ENCODE results near the gene LDLRAD4. TPM values are rescaled to one million over a fixed set of nuclear protein-coding genes. Genes with fewer than 3 reads are reported as not detected.

Gene LDLRAD4
- total RNA-seq, 4 donors from 2014 or later: 23.9 to 38.3 (median 27.0) TPM

DNA sequence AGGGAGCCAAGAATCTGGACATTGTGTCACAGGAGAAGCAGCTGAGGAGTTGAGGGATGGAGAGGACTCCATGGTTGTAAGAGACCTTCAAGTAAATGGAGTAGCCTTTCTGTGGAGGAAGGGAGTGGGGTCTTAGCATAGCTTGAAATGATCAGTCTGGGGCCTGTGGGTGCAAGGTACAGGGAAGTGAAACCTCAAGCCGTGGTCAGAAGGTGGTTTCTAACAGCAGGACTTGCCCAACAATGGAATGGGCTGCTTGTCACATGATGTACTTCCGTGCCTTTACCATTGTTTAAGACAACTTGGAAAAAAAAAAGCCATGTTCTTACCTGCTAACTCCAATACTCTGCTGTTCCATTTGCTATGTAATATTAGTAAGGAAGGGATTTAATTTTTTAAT lies 140.7 kb downstream of the LDLRAD4 start:
- DNase-seq (ENCODE audit: low spot score): no peak
- TF ChIP-seq, protein P1, sequence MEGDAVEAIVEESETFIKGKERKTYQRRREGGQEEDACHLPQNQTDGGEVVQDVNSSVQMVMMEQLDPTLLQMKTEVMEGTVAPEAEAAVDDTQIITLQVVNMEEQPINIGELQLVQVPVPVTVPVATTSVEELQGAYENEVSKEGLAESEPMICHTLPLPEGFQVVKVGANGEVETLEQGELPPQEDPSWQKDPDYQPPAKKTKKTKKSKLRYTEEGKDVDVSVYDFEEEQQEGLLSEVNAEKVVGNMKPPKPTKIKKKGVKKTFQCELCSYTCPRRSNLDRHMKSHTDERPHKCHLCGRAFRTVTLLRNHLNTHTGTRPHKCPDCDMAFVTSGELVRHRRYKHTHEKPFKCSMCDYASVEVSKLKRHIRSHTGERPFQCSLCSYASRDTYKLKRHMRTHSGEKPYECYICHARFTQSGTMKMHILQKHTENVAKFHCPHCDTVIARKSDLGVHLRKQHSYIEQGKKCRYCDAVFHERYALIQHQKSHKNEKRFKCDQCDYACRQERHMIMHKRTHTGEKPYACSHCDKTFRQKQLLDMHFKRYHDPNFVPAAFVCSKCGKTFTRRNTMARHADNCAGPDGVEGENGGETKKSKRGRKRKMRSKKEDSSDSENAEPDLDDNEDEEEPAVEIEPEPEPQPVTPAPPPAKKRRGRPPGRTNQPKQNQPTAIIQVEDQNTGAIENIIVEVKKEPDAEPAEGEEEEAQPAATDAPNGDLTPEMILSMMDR (IDR thresholded peaks at IDR 0.05): no peak
- no peak for ATAC-seq (ENCODE audit: low FRiP score)

DNA sequence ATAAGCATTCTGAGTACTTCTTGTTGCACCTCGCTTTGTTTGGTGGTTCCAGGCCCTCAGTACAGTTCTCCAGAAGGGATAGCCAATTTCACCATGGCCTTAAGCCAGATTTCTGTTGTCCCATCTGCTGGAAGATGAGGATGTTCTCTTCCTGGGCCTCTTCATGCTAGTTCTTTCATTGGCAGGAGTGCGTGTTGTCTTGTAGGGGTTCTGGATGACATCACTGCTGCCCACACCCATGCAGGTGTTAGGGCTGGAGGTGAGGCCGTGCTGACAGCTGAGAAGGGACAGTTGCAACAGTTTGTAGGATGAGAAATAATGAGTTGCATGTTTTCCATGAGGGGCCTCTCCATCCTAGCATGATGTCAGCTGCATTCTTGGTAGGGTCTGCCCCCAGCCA lies 142.9 kb downstream of the LDLRAD4 start:
- TF ChIP-seq, protein P1 (IDR thresholded peaks at IDR 0.05): no peak
- no peak for ATAC-seq (ENCODE audit: low FRiP score)
- DNase-seq (ENCODE audit: low spot score): no peak

DNA sequence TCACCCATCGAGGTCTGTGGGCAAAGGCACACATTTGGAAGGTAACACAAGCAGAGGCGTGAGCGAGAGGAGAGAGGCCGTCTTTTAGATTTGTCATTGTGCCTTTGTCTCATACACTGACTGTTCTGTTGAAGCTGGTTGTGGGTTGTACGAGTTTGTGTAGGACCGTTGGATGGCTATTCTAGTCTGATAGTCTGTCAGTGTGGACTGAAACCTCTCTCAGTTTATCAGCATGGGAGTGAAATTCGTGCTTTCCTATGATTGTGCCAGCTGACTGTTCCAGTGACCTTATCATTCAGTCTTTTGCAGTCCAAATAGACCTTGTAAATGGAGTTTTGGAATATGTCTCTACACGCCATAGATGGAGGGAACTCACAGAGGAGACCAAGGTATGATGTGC lies 143.5 kb downstream of the LDLRAD4 start:
- ATAC-seq (ENCODE audit: low FRiP score): no peak
- TF ChIP-seq, protein P1 (IDR thresholded peaks at IDR 0.05): no peak
- no peak for DNase-seq (ENCODE audit: low spot score)

- DNase-seq (ENCODE audit: low spot score) (no peak), ATAC-seq (ENCODE audit: low FRiP score) (no peak)
- TF ChIP-seq, protein P1 (IDR thresholded peaks at IDR 0.05): no peak
These were observed 144.0 kb downstream of the LDLRAD4 start for GRCh38 chr18:13362607-13363006.

DNA sequence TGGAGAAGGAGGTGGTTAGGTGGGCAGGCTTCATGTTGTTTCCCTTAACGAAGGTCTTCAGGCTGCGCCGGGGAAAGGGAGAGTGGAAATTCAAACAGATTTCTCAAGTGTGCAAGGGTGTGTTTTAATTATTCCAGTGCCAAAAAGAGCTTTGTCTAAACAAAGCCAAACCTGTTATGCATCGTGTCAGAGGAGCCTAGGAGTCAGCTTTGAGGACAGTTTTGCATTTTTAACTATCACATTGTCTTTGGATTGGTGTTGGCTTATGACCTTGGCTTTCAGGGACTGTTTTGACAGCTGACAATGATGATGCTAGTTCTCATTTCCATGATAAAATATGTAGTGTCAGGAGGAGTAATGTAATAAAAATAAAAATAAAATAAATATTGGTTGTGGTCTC lies 144.8 kb downstream of the LDLRAD4 start:
- TF ChIP-seq, protein P1 (IDR thresholded peaks at IDR 0.05): no peak
- ATAC-seq (ENCODE audit: low FRiP score) (no peak), DNase-seq (ENCODE audit: low spot score) (no peak)

DNA sequence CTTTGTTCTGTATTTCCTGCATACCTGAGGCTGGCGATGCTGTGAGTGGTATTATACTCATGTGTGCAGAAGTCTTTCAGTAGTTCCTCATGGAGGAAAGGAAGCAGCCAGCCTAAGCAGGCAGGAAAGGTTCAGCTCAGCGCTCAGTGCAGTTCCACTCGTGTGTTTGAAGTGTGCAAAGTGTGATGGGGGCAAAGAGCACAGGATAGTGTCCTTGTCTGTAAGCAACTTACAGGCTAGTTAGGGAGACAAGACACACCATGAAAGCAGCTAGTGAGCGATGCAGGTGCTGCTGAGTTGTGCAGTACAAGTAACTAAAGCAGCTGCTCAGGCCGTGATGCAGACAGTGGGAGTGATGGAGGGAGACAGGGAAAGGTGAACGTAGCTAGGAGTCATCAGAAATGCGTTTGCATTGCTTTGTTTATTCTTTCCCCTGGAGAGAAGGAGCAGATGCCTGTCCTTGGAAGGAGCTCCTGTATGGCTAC lies 146.2 kb downstream of the LDLRAD4 start:
- TF ChIP-seq, protein P1 (IDR thresholded peaks at IDR 0.05): no peak
- DNase-seq (ENCODE audit: low spot score) (no peak), ATAC-seq (ENCODE audit: low FRiP score) (no peak)

DNA sequence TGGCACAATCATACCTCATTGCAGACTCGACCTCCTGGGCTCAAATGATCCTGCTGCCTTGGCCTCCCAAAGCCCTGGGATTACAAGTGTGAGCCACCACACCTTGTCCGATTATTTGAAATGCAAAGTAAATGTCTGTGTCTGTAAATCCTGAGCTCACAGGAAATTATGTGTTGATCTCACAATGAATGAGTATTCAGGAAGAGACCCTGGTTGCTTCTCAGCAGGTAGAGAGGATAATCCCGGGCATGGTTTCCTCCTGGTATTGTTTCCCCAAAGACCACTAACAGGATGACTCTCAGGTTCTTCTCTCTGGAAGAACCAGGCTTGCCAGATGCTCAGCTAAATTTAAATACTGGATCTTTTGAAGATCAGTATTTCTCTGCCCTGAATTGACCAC lies 147.6 kb downstream of the LDLRAD4 start:
- ATAC-seq (ENCODE audit: low FRiP score) (no peak), DNase-seq (ENCODE audit: low spot score) (no peak)
- TF ChIP-seq, protein P1 (IDR thresholded peaks at IDR 0.05): no peak
